ENCODE measurements around the gene DYRK1A.

The DYRK1A gene

DNA sequence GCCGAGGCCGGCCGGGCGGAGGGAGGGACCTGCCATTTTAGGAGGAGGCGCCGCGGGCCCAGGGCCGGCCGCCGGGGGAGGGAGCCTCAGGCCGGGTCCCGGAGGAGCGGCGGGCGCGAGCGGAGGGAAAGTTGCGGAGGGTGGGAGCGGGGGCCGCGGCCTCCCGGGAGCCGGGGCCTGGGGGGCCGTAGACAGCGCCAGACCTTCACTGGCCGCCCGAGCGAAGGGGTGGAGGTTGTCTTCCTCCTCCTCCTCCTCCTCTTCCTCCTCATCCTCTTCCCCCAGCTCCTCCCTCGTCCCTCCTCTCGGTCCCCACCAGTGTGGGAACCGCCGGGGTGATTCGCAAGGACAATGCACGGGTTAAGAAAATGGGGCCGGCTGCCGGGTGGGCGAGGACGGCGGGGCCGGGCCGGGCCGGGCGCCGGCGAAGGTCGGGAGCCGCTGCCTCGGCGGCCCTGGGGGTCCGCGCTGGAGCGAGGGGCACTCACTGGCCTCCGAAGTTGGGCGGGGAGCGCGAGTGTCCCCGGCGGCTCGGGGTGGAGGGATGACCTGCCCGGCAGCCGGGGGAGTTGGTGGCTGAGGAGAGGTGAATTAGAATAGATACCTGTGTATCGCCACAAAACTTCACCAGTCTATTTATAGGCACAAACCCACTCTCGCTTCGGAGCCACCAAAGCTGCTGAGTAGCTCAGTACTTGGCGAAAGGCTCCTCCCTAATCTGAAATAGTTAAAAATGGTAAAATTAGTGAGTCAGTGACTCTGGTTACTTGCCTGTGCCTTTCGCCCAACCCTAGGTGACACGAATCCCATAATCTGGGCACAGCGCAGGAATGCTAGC lies 1.3 kb downstream of the DYRK1A start:
- Histone ChIP-seq H2AFZ (no peak overlapping the region), H3K9ac (no peak overlapping the region), H3K27me3 (ENCODE audit: control insufficient read depth, insufficient read depth, low read length) (no peaks in the 10 kb centered on the region), H3K9me3 (ENCODE audit: control insufficient read depth, low read length) (no peaks in the 10 kb centered on the region), H3K4me2 (ENCODE audit: low read length) (peak overlapping the region; percentile 91), H3K4me3 (ENCODE audit: low read depth, low read length) (peak overlapping the region; percentile 79), H3K36me3 (ENCODE audit: control insufficient read depth, insufficient read depth, low read length) (no peaks in the 10 kb centered on the region), H3K79me2 (peaks cover 32% of the 10 kb centered on the region), H3K27ac (peak overlapping the region; percentile 75), H3K4me1 (peaks cover 3% of the 10 kb centered on the region)
- TF ChIP-seq, protein P1, sequence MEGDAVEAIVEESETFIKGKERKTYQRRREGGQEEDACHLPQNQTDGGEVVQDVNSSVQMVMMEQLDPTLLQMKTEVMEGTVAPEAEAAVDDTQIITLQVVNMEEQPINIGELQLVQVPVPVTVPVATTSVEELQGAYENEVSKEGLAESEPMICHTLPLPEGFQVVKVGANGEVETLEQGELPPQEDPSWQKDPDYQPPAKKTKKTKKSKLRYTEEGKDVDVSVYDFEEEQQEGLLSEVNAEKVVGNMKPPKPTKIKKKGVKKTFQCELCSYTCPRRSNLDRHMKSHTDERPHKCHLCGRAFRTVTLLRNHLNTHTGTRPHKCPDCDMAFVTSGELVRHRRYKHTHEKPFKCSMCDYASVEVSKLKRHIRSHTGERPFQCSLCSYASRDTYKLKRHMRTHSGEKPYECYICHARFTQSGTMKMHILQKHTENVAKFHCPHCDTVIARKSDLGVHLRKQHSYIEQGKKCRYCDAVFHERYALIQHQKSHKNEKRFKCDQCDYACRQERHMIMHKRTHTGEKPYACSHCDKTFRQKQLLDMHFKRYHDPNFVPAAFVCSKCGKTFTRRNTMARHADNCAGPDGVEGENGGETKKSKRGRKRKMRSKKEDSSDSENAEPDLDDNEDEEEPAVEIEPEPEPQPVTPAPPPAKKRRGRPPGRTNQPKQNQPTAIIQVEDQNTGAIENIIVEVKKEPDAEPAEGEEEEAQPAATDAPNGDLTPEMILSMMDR (IDR thresholded peaks at IDR 0.05) = no peak

DNA sequence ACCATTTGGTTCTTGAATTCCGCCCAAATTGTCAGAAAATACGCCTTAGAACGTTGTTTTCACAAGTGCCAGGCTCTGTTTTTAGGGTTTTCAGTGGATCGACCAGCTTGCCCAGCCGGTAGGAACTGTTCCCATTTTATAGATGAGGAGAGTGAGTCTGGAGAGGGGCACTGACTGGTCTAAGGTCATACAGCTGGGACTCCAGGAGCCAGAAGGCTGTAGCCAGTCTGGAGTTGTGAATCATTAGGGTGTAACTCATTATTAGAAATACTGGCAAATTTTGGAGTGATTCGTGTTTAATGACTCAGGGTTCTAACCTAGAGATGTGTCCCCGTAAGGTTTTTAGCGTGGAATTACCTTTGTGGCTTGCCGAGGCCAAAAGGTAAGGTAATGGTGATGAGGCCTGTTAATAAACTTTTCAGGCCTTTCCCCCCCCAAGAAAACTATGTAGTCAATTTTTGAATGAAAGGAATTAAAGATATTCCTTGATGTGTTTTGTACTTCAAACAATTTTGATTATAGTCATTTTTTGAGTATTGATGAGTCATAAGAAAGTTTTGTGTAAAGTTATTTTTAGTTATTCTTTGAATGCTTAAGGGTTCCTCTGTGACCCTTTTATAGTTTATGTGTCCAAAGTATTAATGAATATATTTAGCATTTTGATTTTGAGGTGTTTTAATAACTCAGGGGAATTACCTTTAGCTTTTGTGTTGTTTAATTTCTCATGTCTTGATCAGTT lies 2.1 kb downstream of the DYRK1A start:
- H3K36me3 ChIP-seq (ENCODE audit: control insufficient read depth, insufficient read depth, low read length) = no peaks in the 10 kb centered on the region
- peaks cover 3% of the 10 kb centered on the region for H3K4me1 ChIP-seq
- TF ChIP-seq, protein P1 (IDR thresholded peaks at IDR 0.05) = no peak
- H3K9ac ChIP-seq = no peak overlapping the region
- H3K4me2 ChIP-seq (ENCODE audit: low read length) = peak overlapping the region; percentile 91
- peaks cover 39% of the 10 kb centered on the region for H3K79me2 ChIP-seq
- H2AFZ ChIP-seq = no peak overlapping the region
- peak overlapping the region; percentile 43 for H3K27ac ChIP-seq
- peak overlapping the region; percentile 79 for H3K4me3 ChIP-seq (ENCODE audit: low read depth, low read length)
- H3K27me3 ChIP-seq (ENCODE audit: control insufficient read depth, insufficient read depth, low read length) = no peaks in the 10 kb centered on the region
- H3K9me3 ChIP-seq (ENCODE audit: control insufficient read depth, low read length) = no peaks in the 10 kb centered on the region

DNA sequence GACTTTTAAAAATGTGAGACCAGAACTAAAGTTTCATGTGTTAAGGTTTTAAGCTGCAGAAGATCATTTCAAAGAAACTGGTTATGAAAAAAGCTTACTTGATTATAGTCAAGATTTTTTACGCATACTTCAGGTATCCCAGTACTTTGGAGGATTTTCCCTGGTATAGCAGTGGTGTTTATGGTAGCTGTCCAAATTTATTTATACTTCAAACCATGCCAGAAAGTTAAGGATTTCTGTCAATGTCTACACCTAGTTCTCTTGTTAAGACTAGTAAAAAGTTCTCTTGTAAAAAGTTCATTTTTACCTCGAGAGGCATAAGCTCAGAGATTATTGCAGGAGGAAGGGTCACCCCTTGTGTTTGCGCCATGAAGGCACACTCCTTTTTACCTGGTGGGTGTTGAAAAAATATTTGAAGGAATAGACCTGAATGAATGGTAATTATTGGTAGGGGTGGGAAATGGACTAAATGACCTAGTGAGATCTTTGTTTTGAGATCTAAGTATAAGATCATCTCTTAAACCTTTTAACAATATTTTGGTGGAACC lies 2.8 kb downstream of the DYRK1A start:
- no peaks in the 10 kb centered on the region for H3K36me3 ChIP-seq (ENCODE audit: control insufficient read depth, insufficient read depth, low read length)
- H2AFZ ChIP-seq = no peak overlapping the region
- peaks cover under 1% of the 10 kb centered on the region for H3K4me1 ChIP-seq
- peak overlapping the region; percentile 91 for H3K4me2 ChIP-seq (ENCODE audit: low read length)
- no peaks in the 10 kb centered on the region for H3K9me3 ChIP-seq (ENCODE audit: control insufficient read depth, low read length)
- TF ChIP-seq, protein P1 (IDR thresholded peaks at IDR 0.05) = no peak
- H3K9ac ChIP-seq = no peak overlapping the region
- H3K27ac ChIP-seq = no peak overlapping the region
- H3K4me3 ChIP-seq (ENCODE audit: low read depth, low read length) = peak overlapping the region; percentile 79
- peaks cover 40% of the 10 kb centered on the region for H3K79me2 ChIP-seq
- H3K27me3 ChIP-seq (ENCODE audit: control insufficient read depth, insufficient read depth, low read length) = no peaks in the 10 kb centered on the region

DNA sequence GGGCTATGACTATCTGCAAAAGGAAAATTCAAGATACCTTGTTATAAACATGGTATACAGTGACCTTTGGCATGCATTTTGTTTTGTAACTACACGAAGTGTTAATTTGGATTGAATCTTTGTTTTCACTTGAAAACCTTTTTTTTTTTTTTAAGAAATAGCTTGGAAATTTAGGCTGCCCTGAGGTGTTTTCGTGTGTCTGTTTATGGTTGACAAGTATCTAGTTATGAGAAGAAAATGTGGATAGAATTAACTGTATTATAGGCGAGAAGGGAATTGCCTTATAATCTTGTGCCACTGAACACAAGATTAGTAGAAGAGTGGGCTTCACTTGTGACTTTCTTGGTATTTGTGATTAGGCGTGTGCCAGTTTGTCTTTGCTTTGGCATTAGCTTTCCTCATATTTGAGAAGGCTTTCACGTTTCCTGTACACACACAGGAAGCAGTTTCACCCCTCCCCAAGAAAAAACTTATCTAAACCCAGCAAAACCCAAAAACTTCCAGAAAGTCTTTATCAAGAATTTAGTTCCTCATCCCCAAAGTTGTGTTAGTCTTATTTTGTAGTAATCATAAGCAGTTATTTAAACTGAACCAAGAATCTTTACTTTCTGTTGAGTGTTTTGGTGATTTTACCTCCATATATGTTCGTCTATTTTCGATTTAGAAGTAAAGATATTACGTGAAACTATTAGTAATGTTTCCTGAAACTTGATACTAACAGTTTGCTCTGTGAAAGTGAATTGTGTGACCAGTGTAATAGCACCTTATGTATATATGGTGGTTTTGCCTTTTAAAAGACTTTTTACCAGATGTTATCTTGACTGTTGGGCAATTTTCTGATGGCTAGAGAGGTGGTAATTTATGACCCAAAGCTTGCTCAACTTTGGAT lies 3.8 kb downstream of the DYRK1A start:
- TF ChIP-seq, protein P1 (IDR thresholded peaks at IDR 0.05) = no peak
- H3K4me1 ChIP-seq = no peaks in the 10 kb centered on the region
- H3K79me2 ChIP-seq = peaks cover 45% of the 10 kb centered on the region
- H2AFZ ChIP-seq = no peak overlapping the region
- H3K9ac ChIP-seq = no peak overlapping the region
- no peaks in the 10 kb centered on the region for H3K9me3 ChIP-seq (ENCODE audit: control insufficient read depth, low read length)
- H3K27ac ChIP-seq = peak overlapping the region; percentile 15
- H3K27me3 ChIP-seq (ENCODE audit: control insufficient read depth, insufficient read depth, low read length) = no peaks in the 10 kb centered on the region
- H3K4me3 ChIP-seq (ENCODE audit: low read depth, low read length) = peak overlapping the region; percentile 13
- H3K36me3 ChIP-seq (ENCODE audit: control insufficient read depth, insufficient read depth, low read length) = no peaks in the 10 kb centered on the region
- peak overlapping the region; percentile 60 for H3K4me2 ChIP-seq (ENCODE audit: low read length)

All from parathyroid adenoma (tissue), 2 donors.